ENCODE measurements around the gene CPE. TPM values are rescaled to one million over a fixed set of nuclear protein-coding genes. Genes with fewer than 3 reads are reported as not detected.

CPE gene
- total and polyA plus RNA-seq, 2 of the 4 experiments (the other 2 are of a cell fraction): 3.6 to 13.5 TPM

DNA sequence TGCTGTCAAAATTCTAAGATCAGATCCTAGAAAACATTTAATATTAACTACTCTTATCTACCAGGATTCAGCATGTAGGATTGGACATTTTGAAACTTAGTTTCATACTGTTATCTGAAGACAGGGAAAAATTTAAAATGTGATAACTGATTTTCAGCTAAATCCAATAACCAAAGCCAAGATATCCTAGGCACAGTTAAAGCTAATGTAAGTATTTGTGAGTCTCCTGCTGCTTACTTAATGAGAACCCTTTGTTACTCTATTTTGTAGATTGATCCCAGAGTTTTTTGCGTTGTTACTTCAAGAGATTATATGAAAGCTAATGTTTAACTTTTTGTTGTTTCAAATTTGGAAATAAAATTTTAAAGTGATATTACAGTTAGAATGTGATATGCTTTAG, 2.0 kb downstream of the CPE start:
- no peak overlapping the region for H4K8ac ChIP-seq (ENCODE audit: low read depth in 2 of 2, low read length in 2 of 2)
- ChIA-PET POLR2A (ENCODE audit: unreplicated experiment) (no interaction called here), CTCF (interaction anchor here (1.9 kb wide), 1 partner anchor 250 kb away, joined by 6 read pairs; no protein-coding TSS in a partner anchor)

More for the DNA sequence above, 2.0 kb downstream of the CPE start:
- Histone ChIP-seq H3K4me1 (ENCODE audit: control insufficient read depth, insufficient read depth, low read length) (no peaks in the 10 kb centered on the region), H3K4me2 (ENCODE audit: low read depth, low read length) (no peak overlapping the region), H2BK5ac (ENCODE audit: low read depth, low read length, poor library complexity, severe bottlenecking) (no peak overlapping the region), H2AFZ (replicated peaks; ENCODE audit: low read length, poor library complexity) (no peak overlapping the region), H3K14ac (replicated peaks; ENCODE audit: low read depth, low read length) (no peak overlapping the region), H3K36me3 (ENCODE audit: control insufficient read depth, insufficient read depth, low read length) (no peaks in the 10 kb centered on the region), H3K56ac (ENCODE audit: extremely low read depth, insufficient read depth, low read length) (no peak overlapping the region), H4K20me1 (ENCODE audit: insufficient read depth, low read length) (no peaks in the 10 kb centered on the region), H3K27me3 (ENCODE audit: control insufficient read depth, insufficient read depth, low read length) (peaks cover 2% of the 10 kb centered on the region; the same call in 1 of the 2 replicates), H2BK20ac (ENCODE audit: low read depth, low read length) (no peak overlapping the region), H3K23ac (ENCODE audit: low read depth, low read length) (no peak overlapping the region), H4K91ac (ENCODE audit: insufficient read depth, low read depth, low read length) (no peak overlapping the region), H3K79me1 (ENCODE audit: low read depth in 1 of 2, low read length in 2 of 2) (no peaks in the 10 kb centered on the region), H4K5ac (ENCODE audit: low read depth, low read length) (no peak overlapping the region), H2AK9ac (replicated peaks; ENCODE audit: low read depth, low read length, poor library complexity) (no peak overlapping the region), H3K27ac (ENCODE audit: insufficient read depth, low read length) (no peak overlapping the region), H3K9ac (ENCODE audit: low read depth, low read length) (no peak overlapping the region), H3K4ac (ENCODE audit: low read depth, low read length) (no peak overlapping the region), H2BK15ac (ENCODE audit: low read depth, low read length) (no peak overlapping the region), H3K18ac (ENCODE audit: low read depth, low read length) (no peak overlapping the region), H2BK120ac (ENCODE audit: low read depth, low read length) (no peak overlapping the region), H2AK5ac (ENCODE audit: low read depth, low read length) (no peak overlapping the region), H3K9me1 (ENCODE audit: insufficient read depth, low read length) (no peaks in the 10 kb centered on the region), H3K9me3 (ENCODE audit: control insufficient read depth, insufficient read depth, low read length) (no peaks in the 10 kb centered on the region), H3K4me3 (ENCODE audit: insufficient read depth, low read depth, low read length) (no peak overlapping the region)
- no CpG with 5 or more reads among the region's 1 CpG for WGBS, 2 experiments (ENCODE audit: extremely low coverage in 2 of 2, insufficient read length in 1 of 2)
- no peak for TF ChIP-seq RFX5 (IDR thresholded peaks at IDR 0.05; ENCODE audit: low read depth, low read length)
- TF ChIP-seq MAZ (IDR thresholded peaks at IDR 0.05; ENCODE audit: borderline replicate concordance, low read depth, low read length): no peak
- TF ChIP-seq NFE2L2 (IDR thresholded peaks at IDR 0.05; ENCODE audit: low read depth, low read length): no peak
- no peak for TF ChIP-seq RAD21 (IDR thresholded peaks at IDR 0.05; ENCODE audit: low read length)
- no peak for TF ChIP-seq CEBPB (IDR thresholded peaks at IDR 0.05; ENCODE audit: low read depth, low read length)
- TF ChIP-seq ELK1 (IDR thresholded peaks at IDR 0.05; ENCODE audit: borderline replicate concordance, low read depth, low read length): no peak
- no peak for TF ChIP-seq POLR2A (IDR thresholded peaks at IDR 0.05; ENCODE audit: low read depth, low read length)
- TF ChIP-seq MAFK (IDR thresholded peaks at IDR 0.05; ENCODE audit: low read depth, low read length): no peak
- in situ Hi-C loops (cut with MboI; ENCODE audit: low sequenced_read_pairs) (no loop called here), intact Hi-C loops (cut with micrococcal nuclease) (no loop called here), dilution Hi-C loops (cut with HindIII; ENCODE audit: low sequenced_read_pairs, unreplicated experiment) (no loop called here)
- no TSS peak for BruUV-seq (replicated peaks)
- no peak for DNase-seq
- ATAC-seq (ENCODE audit: low read depth): no peak
